ENCODE measurements around the gene KIAA1217. TPM values are rescaled to one million over a fixed set of nuclear protein-coding genes. Genes with fewer than 3 reads are reported as not detected.

Gene KIAA1217
- total RNA-seq, 1 experiment from 2014 or later, result 7.8 TPM

GRCh38 chr10:24502801-24503460, 294.0 kb downstream of the KIAA1217 start:
- no peaks in the 10 kb centered on the region for H3K27me3 ChIP-seq (ENCODE audit: insufficient read depth, low read length)
- H3K4me1 ChIP-seq (ENCODE audit: control insufficient read depth in 1 of 2, insufficient read depth in 2 of 2, low read length in 2 of 2), result no peaks in the 10 kb centered on the region

More at GRCh38 chr10:24502801-24503460, 294.0 kb downstream of the KIAA1217 start:
- no peaks in the 10 kb centered on the region for H3K9me3 ChIP-seq (ENCODE audit: control insufficient read depth in 1 of 2, insufficient read depth in 1 of 2, low read depth in 1 of 2, low read length in 2 of 2)
- CTCF ChIA-PET, result interaction anchor here (1.3 kb wide), 1 partner anchor 40 kb away, joined by 3 read pairs; no protein-coding TSS in a partner anchor
- no peak for DNase-seq (ENCODE audit: low read depth, low spot score)
- BruUV-seq (replicated peaks), result no TSS peak
- intact Hi-C loops (cut with micrococcal nuclease), result loop anchor here (1.0 to 10.0 kb wide), 5 partner anchors 40 to 307 kb away; no protein-coding TSS in a partner anchor
- ATAC-seq, result no peak
- H3K27ac ChIP-seq (ENCODE audit: low read depth, low read length), result no peak overlapping the region
- H3K9me2 ChIP-seq (ENCODE audit: insufficient read depth), result no peaks in the 10 kb centered on the region
- H4K20me1 ChIP-seq (ENCODE audit: insufficient read depth), result no peaks in the 10 kb centered on the region
- no peaks in the 10 kb centered on the region; a peak in 1 of 4 replicates for H3K36me3 ChIP-seq (ENCODE audit: control insufficient read depth in 1 of 2, insufficient read depth in 2 of 2, low read length in 2 of 2)
- POLR2A ChIA-PET, result no interaction called here
- RAD21 ChIA-PET (ENCODE audit: low non-redundant PET in 1 of 2, low total read pairs in 2 of 2, uncharacterized antibody in 2 of 2, unreplicated experiment in 2 of 2), result no interaction called here
- H2AFZ ChIP-seq (ENCODE audit: low read depth, low read length, poor library complexity, severe bottlenecking), result no peak overlapping the region
- no peak overlapping the region for H3K9ac ChIP-seq (ENCODE audit: low read length)
- TF ChIP-seq, protein P1, sequence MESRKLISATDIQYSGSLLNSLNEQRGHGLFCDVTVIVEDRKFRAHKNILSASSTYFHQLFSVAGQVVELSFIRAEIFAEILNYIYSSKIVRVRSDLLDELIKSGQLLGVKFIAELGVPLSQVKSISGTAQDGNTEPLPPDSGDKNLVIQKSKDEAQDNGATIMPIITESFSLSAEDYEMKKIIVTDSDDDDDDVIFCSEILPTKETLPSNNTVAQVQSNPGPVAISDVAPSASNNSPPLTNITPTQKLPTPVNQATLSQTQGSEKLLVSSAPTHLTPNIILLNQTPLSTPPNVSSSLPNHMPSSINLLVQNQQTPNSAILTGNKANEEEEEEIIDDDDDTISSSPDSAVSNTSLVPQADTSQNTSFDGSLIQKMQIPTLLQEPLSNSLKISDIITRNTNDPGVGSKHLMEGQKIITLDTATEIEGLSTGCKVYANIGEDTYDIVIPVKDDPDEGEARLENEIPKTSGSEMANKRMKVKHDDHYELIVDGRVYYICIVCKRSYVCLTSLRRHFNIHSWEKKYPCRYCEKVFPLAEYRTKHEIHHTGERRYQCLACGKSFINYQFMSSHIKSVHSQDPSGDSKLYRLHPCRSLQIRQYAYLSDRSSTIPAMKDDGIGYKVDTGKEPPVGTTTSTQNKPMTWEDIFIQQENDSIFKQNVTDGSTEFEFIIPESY (IDR thresholded peaks at IDR 0.05; ENCODE audit: extremely low read depth, insufficient replicate concordance, low read length), result no peak
- TF ChIP-seq YY1 (IDR thresholded peaks at IDR 0.05; ENCODE audit: extremely low read depth, insufficient replicate concordance, low read depth, low read length) (no peak), SIN3A (IDR thresholded peaks at IDR 0.05; ENCODE audit: low read depth) (no peak), RAD21 (IDR thresholded peaks at IDR 0.05; ENCODE audit: low read depth) (no peak), ELF1 (IDR thresholded peaks at IDR 0.05; ENCODE audit: borderline replicate concordance, low read depth) (no peak), JUND (IDR thresholded peaks at IDR 0.05) (no peak), EZH2phosphoT487 (IDR thresholded peaks at IDR 0.05; ENCODE audit: borderline replicate concordance) (no peak), POLR2AphosphoS5 (IDR thresholded peaks at IDR 0.05; ENCODE audit: low read depth, low read length) (no peak), CEBPB (IDR thresholded peaks at IDR 0.05; ENCODE audit: low read depth) (no peak), SRF (IDR thresholded peaks at IDR 0.05; ENCODE audit: low read depth) (no peak), ZFX (IDR thresholded peaks at IDR 0.05) (no peak), FOSL1 (IDR thresholded peaks at IDR 0.05; ENCODE audit: low read depth) (no peak)
- TF ChIP-seq, protein P2, sequence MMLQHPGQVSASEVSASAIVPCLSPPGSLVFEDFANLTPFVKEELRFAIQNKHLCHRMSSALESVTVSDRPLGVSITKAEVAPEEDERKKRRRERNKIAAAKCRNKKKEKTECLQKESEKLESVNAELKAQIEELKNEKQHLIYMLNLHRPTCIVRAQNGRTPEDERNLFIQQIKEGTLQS (IDR thresholded peaks at IDR 0.05), result no peak
- no peak overlapping the region for H3K4me3 ChIP-seq (replicated peaks in 1 of 2; ENCODE audit: low read depth in 1 of 2, low read length in 2 of 2)
- H3K4me2 ChIP-seq (ENCODE audit: low read length), result no peak overlapping the region
- no peaks in the 10 kb centered on the region for H3K79me2 ChIP-seq (ENCODE audit: insufficient read depth, low read length)
